Pancreas (tissue), 10 donors: ENCODE results near the gene AUTS2. TPM values are rescaled to one million over a fixed set of nuclear protein-coding genes. Genes with fewer than 3 reads are reported as not detected.

Experiments
- ATAC-seq, 4 donors: fragments of 200-7000 bp; cut with Tn5 transposase; one replicate each; pipeline versions ENCODE4 v1.8.0 to v1.9.1; 2020; ENCODE audit warnings: mild to moderate bottlenecking in 4 of 4, moderate library complexity in 4 of 4
- DNase-seq, 6 donors: peaks; one replicate each; pipeline ENCODE4 v3.0.0-alpha.2; 2020
- FAIRE-seq: peaks from 2 replicates; lab custom pipeline; 2012; peaks lifted over from hg19 to GRCh38; lab: Jason Lieb, UNC
- H3K27ac ChIP-seq, 4 donors: fragments of 200-600 bp; sonication (generic); 1 replicate in 3 of 4; 2 replicates in 1 of 4; pipeline versions ENCODE4 v1.5.0 to v1.8.0; 2020
- H3K27me3 ChIP-seq, 4 donors: fragments of 200-600 bp; one replicate each; pipeline ENCODE4 v1.8.0; 2021
- H3K36me3 ChIP-seq, 3 donors: fragments of 200-600 bp; sonication (generic) in 1 of 3; one replicate each; pipeline versions ENCODE4 v1.5.0 to v1.8.0; 2020 to 2021
- H3K4me1 ChIP-seq, 3 donors: fragments of 200-600 bp; one replicate each; pipeline ENCODE4 v1.8.0; 2021
- H3K4me3 ChIP-seq, 4 donors: fragments of 200-600 bp; sonication (generic) in 2 of 4; one replicate each; pipeline versions ENCODE4 v1.5.0 to v1.8.0; 2020 to 2021
- H3K9me3 ChIP-seq, 4 donors: fragments of 200-600 bp; one replicate each; pipeline ENCODE4 v1.8.0; 2021
- CTCF ChIP-seq, 4 donors: fragments of 200-600 bp; sonication (generic) in 3 of 4; IDR thresholded peaks; one replicate each; pipeline versions ENCODE4 v1.5.0 to v1.8.0; 2021; ENCODE audit warnings: antibody characterized with exemption in 4 of 4
- WGBS, 2 donors: extraction: QIAGEN DNeasy Blood & Tissue Kit; methylation state at CpG; one replicate each; pipeline ENCODE4 v1.1.7; 2013; 5-methylcytosine and 5-hydroxymethylcytosine counted together
- intact Hi-C, 3 donors: fragments of 100-400 bp; cut with DNase I; formaldehyde crosslinking; loops; one replicate each; pipeline versions ENCODE4 v1.11.1 to v1.14.2; 2022
- polyA plus RNA-seq, 2 donors: library from polyadenylated mRNA; stranded (reverse); fragments of 200-250 nt; gene quantifications; one replicate each; pipeline ENCODE4 v1.2.3, GENCODE V29; 2013
- total RNA-seq, 6 donors: library from RNA; stranded (reverse); fragmentation: NEBNext Ultra II Directional in 4 of 6; extraction: Animal tissue kit (Norgen Biotek cat#: 25700) in 4 of 6; gene quantifications; one replicate each; pipeline versions ENCODE4 v1.2.1 to v1.2.4, GENCODE V29; 2021 to 2023
- donor health status: healthy with polysubstance abuse.
- donor health status: DM: no; HTN: no; CAD: no; lungs with moderate emphysema.
- donor health status: DM: no; HTN: no; CAD: no.
- donor health status: control.
- donor health status: control.
- donor health status: Bipolar disorder and iron deficiency.
- donor health status: DM: yes; HTN: yes; CAD: no.
- donor health status: DM: no; HTN: no; CAD: no.
- donor health status: DM: no; HTN: no; CAD: no.
- donor health status: DM: yes; HTN: yes; CAD: no.

Gene AUTS2
- total and polyA plus RNA-seq, 8 donors: 5.8 to 16.8 (median 9.9) TPM

GRCh38 chr7:69645683-69646082 is 47.4 kb downstream of the AUTS2 start:
- intact Hi-C loops: no loop called here
- WGBS, 2 donors: 62 to 89% methylated on average over 4 of the region's 4 CpGs
- Histone ChIP-seq H3K27me3 (no peaks in the 10 kb centered on the region), H3K36me3 (no peaks in the 10 kb centered on the region), H3K4me1 (no peaks in the 10 kb centered on the region), H3K27ac (no peak overlapping the region), H3K4me3 (no peak overlapping the region), H3K9me3 (no peaks in the 10 kb centered on the region)
- DNase-seq (no peak), ATAC-seq (no peak), FAIRE-seq (no peak)
- TF ChIP-seq CTCF (IDR thresholded peaks at IDR 0.05): no peak

- WGBS, 2 donors: 69 to 70% methylated on average over 7 of the region's 7 CpGs
Measured at GRCh38 chr7:69651101-69651590, 52.9 kb downstream of the AUTS2 start.

GRCh38 chr7:69652947-69653701 is 54.8 kb downstream of the AUTS2 start:
- ATAC-seq: no peak
- no peaks in the 10 kb centered on the region for H3K9me3 ChIP-seq
- no peak for FAIRE-seq
- H3K27me3 ChIP-seq: no peaks in the 10 kb centered on the region
- 92 to 93% methylated on average over 3 of the region's 3 CpGs for WGBS, 2 donors
- no peak for DNase-seq
- intact Hi-C loops: no loop called here
- H3K27ac ChIP-seq: no peak overlapping the region
- no peak for TF ChIP-seq CTCF (IDR thresholded peaks at IDR 0.05)
- H3K36me3 ChIP-seq: no peaks in the 10 kb centered on the region
- no peak overlapping the region for H3K4me3 ChIP-seq
- peaks cover 0 to 11% (median 0%) of the 10 kb centered on the region in 3 donors for H3K4me1 ChIP-seq

More at GRCh38 chr7:69651101-69651590, 52.9 kb downstream of the AUTS2 start:
- Histone ChIP-seq H3K27ac (no peak overlapping the region), H3K36me3 (no peaks in the 10 kb centered on the region), H3K4me1 (peaks cover 0 to 11% (median 0%) of the 10 kb centered on the region in 3 donors), H3K4me3 (no peak overlapping the region), H3K9me3 (no peaks in the 10 kb centered on the region), H3K27me3 (no peaks in the 10 kb centered on the region)
- ATAC-seq (peak in 2 of 4 donors; percentile 30 to 71), FAIRE-seq (no peak), DNase-seq (no peak)
- intact Hi-C loops: no loop called here
- TF ChIP-seq CTCF (IDR thresholded peaks at IDR 0.05): no peak

GRCh38 chr7:69653806-69654205 is 55.5 kb downstream of the AUTS2 start:
- Histone ChIP-seq H3K4me3 (no peak overlapping the region), H3K4me1 (peaks cover 0 to 11% (median 0%) of the 10 kb centered on the region in 3 donors), H3K27ac (no peak overlapping the region), H3K9me3 (no peaks in the 10 kb centered on the region), H3K36me3 (no peaks in the 10 kb centered on the region), H3K27me3 (no peaks in the 10 kb centered on the region)
- 96 to 100% methylated on average over 2 of the region's 2 CpGs for WGBS, 2 donors
- no peak for TF ChIP-seq CTCF (IDR thresholded peaks at IDR 0.05)
- no peak for DNase-seq
- intact Hi-C loops: no loop called here
- no peak for FAIRE-seq
- ATAC-seq: no peak

GRCh38 chr7:69654381-69654780 is 56.1 kb downstream of the AUTS2 start:
- Histone ChIP-seq H3K4me1 (peaks cover 0 to 11% (median 0%) of the 10 kb centered on the region in 3 donors), H3K27me3 (no peaks in the 10 kb centered on the region), H3K4me3 (no peak overlapping the region), H3K27ac (peak overlapping the region in 1 of 4 donors; percentile 20), H3K9me3 (no peaks in the 10 kb centered on the region), H3K36me3 (no peaks in the 10 kb centered on the region)
- DNase-seq (peak in 2 of 6 donors; percentile 10 to 43), ATAC-seq (peak; percentile 82 to 87 (median 82)), FAIRE-seq (no peak)
- WGBS, 2 donors: 10 to 16% methylated on average over 2 of the region's 2 CpGs
- intact Hi-C loops: no loop called here
- TF ChIP-seq CTCF (IDR thresholded peaks at IDR 0.05): no peak
